ENCODE results near the gene USP6.

DNA sequence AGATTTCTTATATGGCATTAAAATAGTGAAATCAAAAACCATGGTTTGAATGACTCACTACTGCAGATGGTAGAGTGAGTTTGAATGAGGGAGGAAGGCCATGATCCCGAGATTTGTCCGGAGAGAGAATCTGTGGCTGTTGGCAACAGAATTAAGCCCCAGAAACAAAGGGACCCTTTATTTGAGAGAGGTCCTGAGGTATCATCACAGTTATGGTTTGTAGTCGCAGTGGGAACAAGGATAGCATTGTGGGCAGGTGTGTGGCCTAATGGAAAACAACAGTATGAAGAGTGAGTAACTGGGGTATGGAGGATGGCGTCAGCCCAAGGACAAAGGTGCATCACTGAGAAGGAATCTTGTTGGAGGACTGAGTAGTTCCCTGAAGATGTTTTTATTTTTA is 46.1 kb upstream of the USP6 start:
- TF ChIP-seq, protein P1, sequence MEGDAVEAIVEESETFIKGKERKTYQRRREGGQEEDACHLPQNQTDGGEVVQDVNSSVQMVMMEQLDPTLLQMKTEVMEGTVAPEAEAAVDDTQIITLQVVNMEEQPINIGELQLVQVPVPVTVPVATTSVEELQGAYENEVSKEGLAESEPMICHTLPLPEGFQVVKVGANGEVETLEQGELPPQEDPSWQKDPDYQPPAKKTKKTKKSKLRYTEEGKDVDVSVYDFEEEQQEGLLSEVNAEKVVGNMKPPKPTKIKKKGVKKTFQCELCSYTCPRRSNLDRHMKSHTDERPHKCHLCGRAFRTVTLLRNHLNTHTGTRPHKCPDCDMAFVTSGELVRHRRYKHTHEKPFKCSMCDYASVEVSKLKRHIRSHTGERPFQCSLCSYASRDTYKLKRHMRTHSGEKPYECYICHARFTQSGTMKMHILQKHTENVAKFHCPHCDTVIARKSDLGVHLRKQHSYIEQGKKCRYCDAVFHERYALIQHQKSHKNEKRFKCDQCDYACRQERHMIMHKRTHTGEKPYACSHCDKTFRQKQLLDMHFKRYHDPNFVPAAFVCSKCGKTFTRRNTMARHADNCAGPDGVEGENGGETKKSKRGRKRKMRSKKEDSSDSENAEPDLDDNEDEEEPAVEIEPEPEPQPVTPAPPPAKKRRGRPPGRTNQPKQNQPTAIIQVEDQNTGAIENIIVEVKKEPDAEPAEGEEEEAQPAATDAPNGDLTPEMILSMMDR (IDR thresholded peaks at IDR 0.05), result no peak
- TF ChIP-seq POLR2A (IDR thresholded peaks at IDR 0.05), result no peak

Measured in right lobe of liver (tissue), 4 donors.